Measurements from ENCODE around the gene DVL2. TPM values are rescaled to one million over a fixed set of nuclear protein-coding genes. Genes with fewer than 3 reads are reported as not detected.

DVL2 gene
- total RNA-seq, 1 donor from 2014 or later: 24.7 TPM

- peak; percentile 98 for DNase-seq (ENCODE audit: low spot score)
Observed at GRCh38 chr17:7219812-7220592, 14.3 kb downstream of the DVL2 start, which contains the start of the genes ACADVL and DLG4. Gene ACADVL (plus strand): TSS chr17:7219938. CDS start chr17:7219985, 47 bp downstream. Gene DLG4 (minus strand): TSS chr17:7219836.

GRCh38 chr17:7219229-7219811 lies 15.0 kb downstream of the DVL2 start:
- no peak for DNase-seq (ENCODE audit: low spot score)

GRCh38 chr17:7218758-7219157 lies 15.6 kb downstream of the DVL2 start:
- DNase-seq (ENCODE audit: low spot score): no peak

DNA sequence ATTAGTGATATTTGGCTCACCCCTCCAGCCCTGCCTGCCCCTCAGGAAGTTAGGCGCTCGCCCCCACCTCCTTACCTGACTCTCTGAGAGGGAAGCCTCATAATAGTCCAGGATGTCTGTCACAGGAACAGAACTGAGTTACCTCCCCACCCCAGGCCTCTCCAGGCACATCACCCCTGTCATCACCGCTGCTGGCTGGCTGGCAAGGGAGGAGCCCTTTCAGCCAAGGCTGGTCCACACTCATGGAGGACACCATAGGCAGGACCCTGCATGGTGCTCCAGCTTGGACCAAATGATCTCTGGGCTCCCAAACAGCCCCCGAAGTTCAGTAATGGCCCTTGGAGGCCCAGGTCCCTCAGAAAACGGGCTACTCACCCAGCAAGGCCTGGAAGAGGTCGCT lies 16.2 kb downstream of the DVL2 start:
- DNase-seq (ENCODE audit: low spot score): no peak

DNA sequence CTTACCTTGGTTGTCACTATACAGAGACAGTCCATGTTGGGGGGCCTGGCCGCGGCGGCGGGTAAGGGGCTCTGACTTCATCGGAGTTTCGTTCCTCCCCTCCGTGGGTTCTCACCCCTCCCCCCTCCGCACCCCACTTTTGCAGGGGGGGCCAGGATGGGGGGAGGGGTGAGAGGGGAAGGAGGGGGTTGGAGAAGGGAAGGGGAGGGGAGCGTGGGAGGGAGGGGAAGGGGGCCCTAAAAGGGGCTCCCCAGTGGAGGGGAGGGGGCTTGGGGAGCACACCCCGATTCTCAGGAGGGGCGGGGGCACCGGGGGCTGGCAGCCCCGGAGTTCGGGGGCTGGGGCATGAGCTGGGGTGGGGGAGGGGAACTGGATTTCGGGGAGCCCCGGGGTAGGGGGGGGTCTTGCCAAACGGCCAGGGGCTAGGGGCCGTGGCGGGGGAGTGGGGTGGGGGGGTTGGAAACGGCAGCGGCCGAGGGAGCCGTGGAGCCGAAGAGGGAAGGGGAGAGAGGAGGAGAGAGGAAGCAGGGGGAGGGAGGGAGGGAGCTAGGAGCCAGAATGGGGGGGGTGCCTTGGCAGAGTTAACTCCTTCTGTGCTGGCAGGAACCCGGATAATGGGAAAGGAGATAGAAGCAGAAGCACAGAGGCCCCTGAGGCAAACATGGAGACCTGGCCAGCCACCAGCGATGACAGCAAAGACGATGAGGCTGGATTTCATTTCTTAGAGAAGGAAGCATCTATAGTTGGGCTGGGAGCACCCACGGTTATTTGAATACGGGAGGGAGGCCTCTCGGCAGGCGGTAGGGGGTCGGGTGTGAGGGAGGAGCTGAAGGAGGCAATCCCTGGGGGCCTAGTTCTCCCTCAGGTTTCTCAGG lies 17.0 kb downstream of the DVL2 start:
- DNase-seq (ENCODE audit: low spot score): no peak

DNA sequence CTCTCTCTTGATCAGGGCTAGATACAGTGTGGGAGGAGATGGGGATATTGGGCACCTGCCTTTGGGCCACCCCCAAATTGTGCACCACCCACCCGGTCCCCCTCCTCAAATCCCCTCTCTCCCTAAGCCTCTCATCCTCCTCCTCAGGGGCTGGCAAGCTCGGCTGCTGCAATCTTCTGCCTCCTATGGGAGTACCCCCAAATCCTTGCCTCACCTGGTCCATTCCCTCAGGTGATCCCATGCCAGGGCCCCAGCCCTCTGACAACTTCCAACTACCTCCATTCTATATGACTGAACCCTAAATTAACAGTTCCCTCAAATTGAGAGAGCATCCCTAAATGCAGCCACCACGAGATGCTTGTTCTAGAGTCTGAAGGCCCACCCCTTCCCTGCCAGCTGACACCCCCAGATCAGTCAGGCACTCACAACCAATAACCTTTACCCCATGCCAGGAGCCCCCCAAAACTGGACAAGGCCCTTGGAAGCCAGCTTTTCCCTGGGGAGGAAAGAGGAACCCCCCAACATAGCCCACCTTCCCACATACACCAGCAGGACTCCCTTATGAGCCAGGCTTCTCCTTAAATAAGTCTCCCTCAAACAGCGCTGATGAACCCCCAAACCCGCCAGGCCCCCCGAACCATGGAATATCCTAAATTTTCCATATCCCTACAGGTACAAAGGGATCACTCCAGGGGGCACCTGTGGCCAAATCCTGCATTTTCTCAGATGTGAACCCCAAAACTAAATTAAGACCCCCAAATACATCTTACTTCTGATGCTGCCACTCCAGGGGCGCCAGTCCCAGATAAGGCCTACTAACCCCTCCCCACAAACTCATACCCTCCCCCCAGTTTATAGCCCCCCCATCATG lies 17.8 kb downstream of the DVL2 start:
- DNase-seq (ENCODE audit: low spot score): no peak

DNA sequence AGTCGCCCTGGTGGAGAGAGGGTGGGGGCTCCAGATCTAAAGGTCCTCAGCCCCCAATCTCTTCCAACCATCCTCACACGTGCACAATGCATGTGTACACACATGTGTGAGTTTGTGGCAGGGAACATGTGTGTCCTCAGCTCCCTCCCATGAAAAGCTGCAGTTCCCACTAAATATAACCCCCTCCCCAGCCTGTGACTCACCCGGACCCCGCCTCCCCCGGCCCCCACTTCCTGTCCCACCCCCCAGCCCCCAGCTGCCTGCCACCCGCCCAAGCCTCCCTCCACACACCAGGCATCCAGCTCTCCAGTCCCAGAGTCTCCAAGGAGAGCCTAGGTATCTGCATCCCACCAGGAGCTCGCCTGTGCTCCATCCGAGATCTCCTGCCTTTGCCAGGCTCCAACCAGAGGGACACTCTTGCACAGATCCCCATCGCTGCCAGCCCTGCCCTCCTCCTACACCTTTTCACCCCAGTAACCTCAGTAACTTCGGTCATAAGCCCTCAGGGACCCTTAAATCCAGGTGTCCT lies 18.6 kb downstream of the DVL2 start:
- no peak for DNase-seq (ENCODE audit: low spot score)

GRCh38 chr17:7215136-7215638 lies 19.1 kb downstream of the DVL2 start:
- DNase-seq (ENCODE audit: low spot score): no peak

DNA sequence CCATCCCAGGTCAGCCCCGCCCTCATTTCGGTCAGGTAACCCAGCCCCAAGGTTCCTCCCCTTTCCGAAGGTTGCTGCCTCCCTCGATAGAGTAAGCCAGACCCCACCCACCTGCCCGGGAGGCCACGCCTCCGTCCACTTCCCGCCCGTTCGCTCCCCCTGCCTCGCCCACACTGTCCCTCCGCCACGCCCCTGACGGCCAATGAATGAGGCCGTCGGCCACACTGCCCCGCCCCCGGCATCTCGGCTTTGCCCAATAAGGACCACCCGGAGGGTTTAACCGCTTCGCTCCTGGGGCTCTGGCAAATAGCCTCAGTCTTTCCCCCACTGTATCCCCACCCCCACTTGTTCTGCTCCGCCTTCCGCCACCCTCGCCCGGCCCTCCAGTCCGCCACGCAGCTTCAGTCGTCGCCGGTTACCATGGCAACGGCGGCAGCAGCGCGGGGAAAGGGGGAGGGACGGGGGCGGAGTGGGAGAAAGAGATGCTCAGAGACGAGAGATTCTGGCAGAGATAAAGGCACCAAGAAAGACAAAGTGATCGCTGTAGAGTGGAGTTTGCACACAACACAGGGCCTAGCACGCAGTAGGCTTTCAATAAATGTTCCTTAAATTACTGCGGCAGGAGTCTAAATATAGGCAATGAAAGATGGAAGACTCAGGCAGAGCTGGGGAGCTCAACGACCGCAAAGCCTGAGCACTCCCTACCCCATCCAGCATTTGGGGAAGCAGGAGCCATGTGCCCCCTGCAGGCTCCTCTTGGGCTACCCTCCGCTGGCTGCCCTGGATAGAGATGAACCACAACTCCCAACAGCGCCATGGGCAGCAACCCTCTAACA lies 19.8 kb downstream of the DVL2 start:
- peak; percentile 99 for DNase-seq (ENCODE audit: low spot score)

DNA sequence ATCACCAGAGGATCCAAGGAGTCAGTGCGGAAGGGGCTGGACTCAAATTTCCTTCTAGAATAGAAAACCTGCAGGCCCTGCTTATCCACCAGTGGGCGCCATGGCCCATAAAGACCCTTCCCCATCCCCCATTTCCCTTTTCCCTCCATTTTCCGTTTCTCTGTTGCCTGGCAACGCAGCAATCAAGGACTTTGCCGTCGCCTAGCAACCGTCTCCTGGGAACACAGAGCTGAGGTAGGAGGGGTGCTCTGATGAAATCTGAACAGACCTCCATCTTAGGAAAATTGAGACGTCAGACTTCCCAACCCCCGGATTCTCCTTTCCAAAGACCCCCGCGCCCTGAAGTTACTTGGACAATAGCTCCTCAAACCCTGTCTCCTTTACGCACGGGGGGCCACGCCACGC lies 20.4 kb downstream of the DVL2 start:
- no peak for DNase-seq (ENCODE audit: low spot score)

DNA sequence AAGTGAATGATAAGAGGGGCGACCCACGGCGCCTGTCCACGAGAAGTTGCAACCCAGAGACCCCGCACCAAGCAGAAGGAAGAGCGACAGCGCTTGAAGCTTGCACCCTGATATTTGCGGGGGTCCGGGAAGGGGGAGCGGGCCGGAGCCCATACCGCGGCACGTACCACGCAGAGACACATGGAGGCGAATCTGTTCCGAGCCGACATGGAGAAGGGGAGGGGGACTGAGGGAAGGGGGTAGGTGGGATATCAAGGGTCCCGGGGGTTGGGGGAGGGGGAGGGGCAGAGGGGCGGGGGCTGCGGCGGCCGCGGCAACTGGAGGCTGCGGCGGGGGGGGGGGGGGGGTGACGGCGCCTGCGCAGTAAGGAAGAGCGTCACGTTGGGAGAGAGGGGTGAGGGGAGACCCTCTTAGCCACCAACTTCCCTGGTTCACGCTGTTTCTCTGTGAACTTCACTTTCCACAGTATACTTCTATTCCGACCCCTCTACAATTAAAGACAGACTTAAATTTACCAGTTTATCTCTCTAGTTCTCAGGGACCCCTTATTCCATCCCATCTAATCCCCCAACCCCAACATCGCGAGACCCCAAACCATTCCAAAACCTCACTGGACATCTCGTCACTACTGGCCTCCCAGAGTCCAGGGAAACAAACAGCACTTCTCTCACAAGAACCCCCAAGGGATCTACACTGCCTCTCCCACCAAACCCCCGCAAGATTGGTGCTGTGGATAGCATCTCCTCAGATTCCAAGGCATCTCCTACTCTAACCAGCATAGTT lies 22.6 kb downstream of the DVL2 start:
- no peak for DNase-seq (ENCODE audit: low spot score)

GRCh38 chr17:7208754-7209460 lies 25.4 kb downstream of the DVL2 start:
- DNase-seq (ENCODE audit: low spot score): no peak

GRCh38 chr17:7208027-7208571 lies 26.2 kb downstream of the DVL2 start:
- DNase-seq (ENCODE audit: low spot score): no peak

GRCh38 chr17:7207120-7208001 lies 27.0 kb downstream of the DVL2 start:
- DNase-seq (ENCODE audit: low spot score): no peak

DNA sequence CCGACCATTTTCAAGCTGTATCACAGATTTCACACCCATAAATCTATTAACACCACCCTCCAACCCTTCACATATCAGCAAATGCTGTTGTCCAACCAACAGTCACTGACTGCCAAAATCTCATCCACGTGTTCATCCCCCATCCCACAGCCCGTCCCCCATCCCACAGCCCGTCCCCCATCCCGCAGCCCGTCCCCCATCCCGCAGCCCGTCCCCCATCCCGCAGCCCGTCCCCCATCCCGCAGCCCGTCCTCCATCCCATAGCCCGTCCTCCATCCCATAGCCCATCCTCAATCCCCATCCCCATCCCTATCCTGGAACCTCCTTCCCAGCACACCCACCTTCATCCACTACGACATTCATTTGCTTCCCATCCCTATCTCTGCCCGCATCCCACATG lies 28.8 kb downstream of the DVL2 start:
- no peak for DNase-seq (ENCODE audit: low spot score)

GRCh38 chr17:7204828-7205461 lies 29.4 kb downstream of the DVL2 start:
- DNase-seq (ENCODE audit: low spot score): no peak

Data from mesenteric fat pad (tissue), 1 donor.